ENCODE results near the gene DHRS4L2. TPM values are rescaled to one million over a fixed set of nuclear protein-coding genes. Genes with fewer than 3 reads are reported as not detected.

The DHRS4L2 gene
- total and polyA plus RNA-seq, 2 of the 4 experiments (the other 2 are of a cell fraction), result 11.1 to 19.6 TPM

GRCh38 chr14:24053548-24054323, 65.0 kb downstream of the DHRS4L2 start:
- Histone ChIP-seq H2AK5ac (ENCODE audit: low read depth, low read length) (no peak overlapping the region), H3K27ac (ENCODE audit: insufficient read depth, low read length) (no peak overlapping the region), H2BK15ac (ENCODE audit: low read depth, low read length) (no peak overlapping the region), H3K56ac (ENCODE audit: extremely low read depth, insufficient read depth, low read length) (no peak overlapping the region), H2BK5ac (ENCODE audit: low read depth, low read length, poor library complexity, severe bottlenecking) (no peak overlapping the region), H4K20me1 (ENCODE audit: insufficient read depth, low read length) (peaks cover 3% of the 10 kb centered on the region; the same call in 1 of the 2 replicates), H4K8ac (ENCODE audit: low read depth in 2 of 2, low read length in 2 of 2) (no peak overlapping the region), H3K4me3 (ENCODE audit: insufficient read depth, low read depth, low read length) (no peak overlapping the region), H3K18ac (ENCODE audit: low read depth, low read length) (no peak overlapping the region), H2AK9ac (replicated peaks; ENCODE audit: low read depth, low read length, poor library complexity) (no peak overlapping the region), H3K9ac (ENCODE audit: low read depth, low read length) (no peak overlapping the region), H3K9me1 (ENCODE audit: insufficient read depth, low read length) (0 out of 2 replicates have a peak, but pooled peaks cover 3% of the 10 kb centered on the region), H3K14ac (replicated peaks; ENCODE audit: low read depth, low read length) (no peak overlapping the region), H2BK120ac (ENCODE audit: low read depth, low read length) (no peak overlapping the region), H3K36me3 (ENCODE audit: control insufficient read depth, insufficient read depth, low read length) (no peaks in the 10 kb centered on the region), H3K9me3 (ENCODE audit: control insufficient read depth, insufficient read depth, low read length) (no peaks in the 10 kb centered on the region), H2BK20ac (ENCODE audit: low read depth, low read length) (no peak overlapping the region), H3K4me2 (ENCODE audit: low read depth, low read length) (no peak overlapping the region), H4K5ac (ENCODE audit: low read depth, low read length) (no peak overlapping the region), H2AFZ (replicated peaks; ENCODE audit: low read length, poor library complexity) (no peak overlapping the region), H3K4ac (ENCODE audit: low read depth, low read length) (no peak overlapping the region), H3K4me1 (ENCODE audit: control insufficient read depth, insufficient read depth, low read length) (peaks cover 5% of the 10 kb centered on the region; the same call in 1 of the 2 replicates), H3K79me1 (ENCODE audit: low read depth in 1 of 2, low read length in 2 of 2) (no peaks in the 10 kb centered on the region), H4K91ac (ENCODE audit: insufficient read depth, low read depth, low read length) (no peak overlapping the region), H3K27me3 (ENCODE audit: control insufficient read depth, insufficient read depth, low read length) (peaks cover 34% of the 10 kb centered on the region; the same call in 1 of the 2 replicates), H3K23ac (ENCODE audit: low read depth, low read length) (no peak overlapping the region)
- in situ Hi-C loops (cut with MboI; ENCODE audit: low sequenced_read_pairs) (no loop called here), dilution Hi-C loops (cut with HindIII; ENCODE audit: low sequenced_read_pairs, unreplicated experiment) (no loop called here), intact Hi-C loops (cut with micrococcal nuclease) (no loop called here)
- POLR2A ChIA-PET (ENCODE audit: unreplicated experiment), result no interaction called here
- DNase-seq (no peak), ATAC-seq (ENCODE audit: low read depth) (no peak)
- 66% methylated on average over 4 of the region's 10 CpGs; no CpG with 5 or more reads in 1 of the 2 experiments for WGBS, 2 experiments (ENCODE audit: extremely low coverage in 2 of 2, insufficient read length in 1 of 2)
- TF ChIP-seq BHLHE40 (IDR thresholded peaks at IDR 0.05; ENCODE audit: low read depth, low read length) (no peak), RCOR1 (IDR thresholded peaks at IDR 0.05; ENCODE audit: insufficient replicate concordance, low read length) (no peak), SMC3 (IDR thresholded peaks at IDR 0.05; ENCODE audit: low read depth, low read length) (no peak), MAZ (IDR thresholded peaks at IDR 0.05; ENCODE audit: borderline replicate concordance, low read depth, low read length) (no peak), CHD1 (IDR thresholded peaks at IDR 0.05; ENCODE audit: low read depth, low read length) (no peak)
- CTCF ChIA-PET, result interaction anchor here (1.4 kb wide), 1 partner anchor 55 kb away, joined by 4 read pairs; no protein-coding TSS in a partner anchor
- no TSS peak for BruUV-seq (replicated peaks)
